ENCODE measurements around the gene OTC. TPM values are rescaled to one million over a fixed set of nuclear protein-coding genes. Genes with fewer than 3 reads are reported as not detected.

OTC gene
- total RNA-seq, 1 experiment from 2014 or later: not detected

DNA sequence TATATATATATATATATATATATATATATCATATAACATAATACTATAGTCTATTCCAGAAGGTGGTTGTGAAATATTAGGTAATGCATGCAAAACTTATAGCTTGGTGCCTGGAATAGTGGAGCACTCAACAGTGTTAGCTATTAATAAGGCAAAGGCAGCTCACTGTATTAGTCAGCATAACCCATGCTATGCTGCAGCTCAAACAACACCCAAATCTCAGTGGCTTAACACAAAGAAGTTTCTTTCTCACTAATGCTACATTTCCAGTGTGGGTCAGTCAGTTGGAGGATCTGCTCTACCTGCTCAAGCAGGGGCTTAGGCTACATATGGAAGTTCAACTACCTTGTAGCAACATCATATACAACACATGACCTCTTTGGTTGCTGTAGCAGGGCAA is 19.9 kb upstream of the OTC start:
- TF ChIP-seq, protein P1, sequence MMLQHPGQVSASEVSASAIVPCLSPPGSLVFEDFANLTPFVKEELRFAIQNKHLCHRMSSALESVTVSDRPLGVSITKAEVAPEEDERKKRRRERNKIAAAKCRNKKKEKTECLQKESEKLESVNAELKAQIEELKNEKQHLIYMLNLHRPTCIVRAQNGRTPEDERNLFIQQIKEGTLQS (IDR thresholded peaks at IDR 0.05): no peak
- no peak for TF ChIP-seq CTCF (IDR thresholded peaks at IDR 0.05 in 2 of 3, conservative IDR thresholded peaks at IDR 0.05 in 1 of 3; ENCODE audit: borderline replicate concordance in 1 of 3, insufficient read depth in 1 of 3, low read depth in 2 of 3, low read length in 2 of 3)
- TF ChIP-seq ZFX (IDR thresholded peaks at IDR 0.05): no peak
- TF ChIP-seq EGR1 (IDR thresholded peaks at IDR 0.05; ENCODE audit: low read depth): no peak
- no peak for TF ChIP-seq CEBPB (IDR thresholded peaks at IDR 0.05; ENCODE audit: low read depth)
- no peak for TF ChIP-seq RAD21 (IDR thresholded peaks at IDR 0.05; ENCODE audit: low read depth)
- TF ChIP-seq SIN3A (IDR thresholded peaks at IDR 0.05; ENCODE audit: low read depth): no peak
- TF ChIP-seq, protein P2, sequence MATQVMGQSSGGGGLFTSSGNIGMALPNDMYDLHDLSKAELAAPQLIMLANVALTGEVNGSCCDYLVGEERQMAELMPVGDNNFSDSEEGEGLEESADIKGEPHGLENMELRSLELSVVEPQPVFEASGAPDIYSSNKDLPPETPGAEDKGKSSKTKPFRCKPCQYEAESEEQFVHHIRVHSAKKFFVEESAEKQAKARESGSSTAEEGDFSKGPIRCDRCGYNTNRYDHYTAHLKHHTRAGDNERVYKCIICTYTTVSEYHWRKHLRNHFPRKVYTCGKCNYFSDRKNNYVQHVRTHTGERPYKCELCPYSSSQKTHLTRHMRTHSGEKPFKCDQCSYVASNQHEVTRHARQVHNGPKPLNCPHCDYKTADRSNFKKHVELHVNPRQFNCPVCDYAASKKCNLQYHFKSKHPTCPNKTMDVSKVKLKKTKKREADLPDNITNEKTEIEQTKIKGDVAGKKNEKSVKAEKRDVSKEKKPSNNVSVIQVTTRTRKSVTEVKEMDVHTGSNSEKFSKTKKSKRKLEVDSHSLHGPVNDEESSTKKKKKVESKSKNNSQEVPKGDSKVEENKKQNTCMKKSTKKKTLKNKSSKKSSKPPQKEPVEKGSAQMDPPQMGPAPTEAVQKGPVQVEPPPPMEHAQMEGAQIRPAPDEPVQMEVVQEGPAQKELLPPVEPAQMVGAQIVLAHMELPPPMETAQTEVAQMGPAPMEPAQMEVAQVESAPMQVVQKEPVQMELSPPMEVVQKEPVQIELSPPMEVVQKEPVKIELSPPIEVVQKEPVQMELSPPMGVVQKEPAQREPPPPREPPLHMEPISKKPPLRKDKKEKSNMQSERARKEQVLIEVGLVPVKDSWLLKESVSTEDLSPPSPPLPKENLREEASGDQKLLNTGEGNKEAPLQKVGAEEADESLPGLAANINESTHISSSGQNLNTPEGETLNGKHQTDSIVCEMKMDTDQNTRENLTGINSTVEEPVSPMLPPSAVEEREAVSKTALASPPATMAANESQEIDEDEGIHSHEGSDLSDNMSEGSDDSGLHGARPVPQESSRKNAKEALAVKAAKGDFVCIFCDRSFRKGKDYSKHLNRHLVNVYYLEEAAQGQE (IDR thresholded peaks at IDR 0.05; ENCODE audit: low read depth): no peak
- TF ChIP-seq ZNF274 (IDR thresholded peaks at IDR 0.05; ENCODE audit: low read depth, low read length): no peak
- TF ChIP-seq CBX3 (IDR thresholded peaks at IDR 0.05; ENCODE audit: low read depth): no peak
- TF ChIP-seq EZH2phosphoT487 (IDR thresholded peaks at IDR 0.05; ENCODE audit: borderline replicate concordance): no peak
- Histone ChIP-seq H3K9me3 (ENCODE audit: control insufficient read depth in 1 of 2, insufficient read depth in 1 of 2, low read depth in 1 of 2, low read length in 2 of 2) (no peaks in the 10 kb centered on the region), H3K9ac (ENCODE audit: low read length) (no peak overlapping the region), H3K79me2 (ENCODE audit: insufficient read depth, low read length) (no peaks in the 10 kb centered on the region), H3K27ac (ENCODE audit: low read depth, low read length) (no peak overlapping the region), H2AFZ (ENCODE audit: low read depth, low read length, poor library complexity, severe bottlenecking) (no peak overlapping the region), H3K36me3 (ENCODE audit: control insufficient read depth in 1 of 2, insufficient read depth in 2 of 2, low read length in 2 of 2) (no peaks in the 10 kb centered on the region), H3K4me2 (ENCODE audit: low read length) (no peak overlapping the region), H4K20me1 (ENCODE audit: insufficient read depth) (no peaks in the 10 kb centered on the region), H3K27me3 (ENCODE audit: insufficient read depth, low read length) (no peaks in the 10 kb centered on the region), H3K4me3 (replicated peaks in 1 of 2; ENCODE audit: low read depth in 1 of 2, low read length in 2 of 2) (no peak overlapping the region), H3K9me2 (ENCODE audit: insufficient read depth) (no peaks in the 10 kb centered on the region), H3K4me1 (ENCODE audit: control insufficient read depth in 1 of 2, insufficient read depth in 2 of 2, low read length in 2 of 2) (peaks cover 0 to 6% of the 10 kb centered on the region in 2 experiments; a peak in 2 of 4 replicates)
- intact Hi-C loops (cut with micrococcal nuclease): no loop called here
- ChIA-PET POLR2A (no interaction called here), CTCF (no interaction called here), RAD21 (ENCODE audit: low non-redundant PET in 1 of 2, low total read pairs in 2 of 2, uncharacterized antibody in 2 of 2, unreplicated experiment in 2 of 2) (no interaction called here)
- ATAC-seq: no peak
- no peak for DNase-seq (ENCODE audit: low read depth, low spot score)
- BruUV-seq (replicated peaks): no TSS peak

Measured in HCT116 (cell line).